ENCODE results near the gene IKZF2. TPM values are rescaled to one million over a fixed set of nuclear protein-coding genes. Genes with fewer than 3 reads are reported as not detected.

IKZF2 gene
- total and polyA plus RNA-seq, 8 donors = 0.56 to 19.8 (median 4.5) TPM

DNA sequence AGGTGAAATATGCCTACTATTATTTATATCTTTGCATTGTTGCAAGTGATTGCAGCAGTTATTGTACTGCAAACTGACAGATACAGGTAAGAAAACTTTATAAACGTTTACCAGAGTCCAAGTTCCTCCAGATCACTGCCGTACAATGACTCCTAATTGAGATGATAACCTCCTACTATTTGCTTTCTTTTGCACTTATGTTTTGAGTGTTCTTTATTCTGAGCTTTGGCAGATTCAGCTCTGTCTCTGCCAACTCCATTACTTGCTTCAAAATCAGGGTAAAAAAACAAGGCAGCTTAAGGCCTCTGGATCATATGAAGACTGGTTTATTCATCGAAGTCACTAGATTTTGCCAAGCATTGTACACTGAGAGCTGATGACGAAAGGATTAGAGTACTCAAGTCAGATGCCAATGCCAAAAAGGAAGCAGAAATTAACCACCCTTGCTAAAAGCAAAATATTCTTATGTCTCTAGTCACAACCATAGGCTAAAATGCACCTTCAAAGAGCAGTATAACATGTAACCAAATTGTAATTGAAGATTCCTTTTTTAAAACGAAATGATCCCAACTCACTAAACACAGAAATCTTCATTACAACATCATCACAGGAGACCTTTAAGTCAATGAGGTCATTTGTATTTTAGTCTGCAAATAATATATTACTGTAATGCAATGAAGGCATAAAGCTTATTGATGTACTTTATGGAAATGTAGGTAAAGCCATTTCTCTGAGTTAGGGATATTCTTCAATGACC, 10.5 kb upstream of the IKZF2 start:
- no peak for DNase-seq
- 26 to 36% (median 33%) methylated on average over 5 of the region's 5 CpGs for WGBS, 5 donors
- no peak overlapping the region for H3K4me3 ChIP-seq
- intact Hi-C loops (cut with DNase I; ENCODE audit: low total_unique reads) = loop anchor here (10.0 kb wide), 1 partner anchor 397 kb away; no protein-coding TSS in a partner anchor
- H3K27me3 ChIP-seq = no peaks in the 10 kb centered on the region
- TF ChIP-seq EP300 (IDR thresholded peaks at IDR 0.05) (no peak), POLR2A (IDR thresholded peaks at IDR 0.05) (no peak), POLR2AphosphoS5 (IDR thresholded peaks at IDR 0.05) (no peak), CTCF (IDR thresholded peaks at IDR 0.05) (no peak)
- no peaks in the 10 kb centered on the region for H3K4me1 ChIP-seq
- no peaks in the 10 kb centered on the region for H3K9me3 ChIP-seq
- no peaks in the 10 kb centered on the region for H3K36me3 ChIP-seq
- H3K27ac ChIP-seq = no peak overlapping the region

DNA sequence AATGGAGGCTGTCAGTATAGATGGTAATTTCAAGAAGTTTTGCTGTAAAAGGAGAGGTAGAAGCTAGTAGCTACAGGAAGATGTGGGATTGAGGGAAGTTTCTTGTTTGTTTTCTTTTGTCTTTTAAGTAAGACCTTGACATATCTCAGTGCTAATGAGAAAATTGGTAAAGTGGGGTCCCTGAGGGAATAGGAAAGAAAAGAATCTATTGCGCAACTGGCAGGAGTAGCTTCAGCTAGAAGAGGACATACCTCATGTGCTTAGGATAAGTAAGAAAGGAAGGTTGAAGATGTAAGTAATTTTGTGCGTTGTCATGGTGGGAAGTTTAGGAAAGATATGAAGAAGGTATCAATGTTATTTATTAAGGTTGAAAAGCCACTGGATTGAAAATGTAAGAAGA, 8.4 kb upstream of the IKZF2 start:
- intact Hi-C loops (cut with DNase I; ENCODE audit: low total_unique reads) = loop anchor here (10.0 kb wide), 1 partner anchor 395 kb away; no protein-coding TSS in a partner anchor
- H3K36me3 ChIP-seq = no peaks in the 10 kb centered on the region
- no peak overlapping the region for H3K4me3 ChIP-seq
- no peaks in the 10 kb centered on the region for H3K9me3 ChIP-seq
- H3K4me1 ChIP-seq = no peaks in the 10 kb centered on the region
- H3K27me3 ChIP-seq = no peaks in the 10 kb centered on the region
- DNase-seq = no peak
- TF ChIP-seq POLR2A (IDR thresholded peaks at IDR 0.05) (no peak), EP300 (IDR thresholded peaks at IDR 0.05) (no peak), CTCF (IDR thresholded peaks at IDR 0.05) (no peak), POLR2AphosphoS5 (IDR thresholded peaks at IDR 0.05) (no peak)
- H3K27ac ChIP-seq = no peak overlapping the region
- 84 to 97% (median 96%) methylated on average over 2 of the region's 2 CpGs for WGBS, 5 donors

DNA sequence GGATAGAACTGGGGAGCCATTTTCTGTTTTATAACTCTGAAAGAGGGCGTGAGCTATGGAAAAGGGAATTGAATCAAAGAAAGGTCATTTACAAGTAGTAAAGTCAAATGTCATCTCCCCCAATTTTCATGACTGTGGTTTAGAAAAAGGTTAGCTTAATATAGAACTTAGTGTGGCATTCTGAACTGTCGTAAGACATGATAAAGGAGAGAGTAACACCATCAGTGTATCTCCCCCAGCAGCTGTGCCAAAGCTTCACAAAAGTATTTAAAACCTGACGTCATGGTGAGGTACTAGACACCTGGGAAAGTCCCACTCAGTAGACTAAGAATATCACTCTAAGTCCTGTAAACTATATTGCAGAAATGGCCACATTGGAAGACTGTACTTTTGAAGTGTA, 5.8 kb upstream of the IKZF2 start:
- no peaks in the 10 kb centered on the region for H3K9me3 ChIP-seq
- peaks cover 0 to 16% (median 14%) of the 10 kb centered on the region in 4 donors for H3K4me1 ChIP-seq
- H3K27me3 ChIP-seq = no peaks in the 10 kb centered on the region
- H3K36me3 ChIP-seq = no peaks in the 10 kb centered on the region
- no peak overlapping the region for H3K4me3 ChIP-seq
- 69 to 83% (median 74%) methylated on average over 3 of the region's 3 CpGs for WGBS, 5 donors
- intact Hi-C loops (cut with DNase I; ENCODE audit: low total_unique reads) = no loop called here
- DNase-seq = peak in 1 of 2 donors; percentile 13
- TF ChIP-seq POLR2AphosphoS5 (IDR thresholded peaks at IDR 0.05) = no peak
- no peak for TF ChIP-seq CTCF (IDR thresholded peaks at IDR 0.05)
- TF ChIP-seq EP300 (IDR thresholded peaks at IDR 0.05) = no peak
- no peak for TF ChIP-seq POLR2A (IDR thresholded peaks at IDR 0.05)
- no peak overlapping the region for H3K27ac ChIP-seq

GRCh38 chr2:213156717-213157116, 5.3 kb upstream of the IKZF2 start:
- Histone ChIP-seq H3K27ac (no peak overlapping the region), H3K36me3 (no peaks in the 10 kb centered on the region), H3K4me3 (no peak overlapping the region), H3K4me1 (peaks cover 0 to 16% (median 14%) of the 10 kb centered on the region in 4 donors), H3K27me3 (no peaks in the 10 kb centered on the region), H3K9me3 (no peaks in the 10 kb centered on the region)
- 72 to 83% (median 75%) methylated on average over 2 of the region's 2 CpGs for WGBS, 5 donors
- no peak for TF ChIP-seq EP300 (IDR thresholded peaks at IDR 0.05)
- TF ChIP-seq CTCF (IDR thresholded peaks at IDR 0.05) = no peak
- no peak for TF ChIP-seq POLR2AphosphoS5 (IDR thresholded peaks at IDR 0.05)
- TF ChIP-seq POLR2A (IDR thresholded peaks at IDR 0.05) = no peak
- intact Hi-C loops (cut with DNase I; ENCODE audit: low total_unique reads) = no loop called here
- DNase-seq = no peak
